GM19238 (cell line): Measurements from ENCODE around the gene ARF1.

Experiments
- DNase-seq: peaks from one replicate; pipeline ENCODE4 v3.0.0; 2011; ENCODE audit warnings: low spot score; ENCODE audit not compliant: insufficient read length

The ARF1 gene

DNA sequence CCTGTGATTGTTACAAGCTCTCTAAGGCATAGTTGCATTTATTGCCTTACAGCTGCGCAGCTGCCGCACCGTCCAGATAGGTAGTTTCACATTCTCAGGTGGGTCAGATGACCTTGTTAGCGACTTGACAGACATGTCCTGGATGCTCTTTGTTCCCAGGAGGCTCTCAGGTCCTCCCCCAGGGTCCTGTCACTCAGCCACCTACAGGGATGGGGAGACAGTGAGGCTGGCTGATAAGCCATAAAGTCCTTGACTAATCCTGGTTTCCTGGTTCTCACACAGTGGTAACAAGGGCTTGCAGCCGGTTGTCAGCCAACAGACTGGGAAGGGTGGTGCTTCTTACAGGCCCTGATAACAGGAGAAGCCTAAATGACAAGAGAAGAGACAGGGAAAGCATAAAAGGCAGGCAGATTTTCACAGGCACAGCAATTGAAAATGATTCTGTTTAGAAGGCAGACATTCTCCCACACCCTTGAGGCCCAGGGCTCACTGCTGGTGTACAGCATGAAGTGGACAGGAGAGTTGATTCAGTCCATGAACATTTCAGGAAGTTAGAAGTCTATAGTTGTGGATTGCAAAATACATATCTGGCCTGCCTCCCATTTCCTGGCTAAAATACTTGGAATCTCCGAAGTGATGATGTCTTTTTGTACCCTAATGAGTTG is 2.9 kb downstream of the ARF1 start:
- no peak for DNase-seq

DNA sequence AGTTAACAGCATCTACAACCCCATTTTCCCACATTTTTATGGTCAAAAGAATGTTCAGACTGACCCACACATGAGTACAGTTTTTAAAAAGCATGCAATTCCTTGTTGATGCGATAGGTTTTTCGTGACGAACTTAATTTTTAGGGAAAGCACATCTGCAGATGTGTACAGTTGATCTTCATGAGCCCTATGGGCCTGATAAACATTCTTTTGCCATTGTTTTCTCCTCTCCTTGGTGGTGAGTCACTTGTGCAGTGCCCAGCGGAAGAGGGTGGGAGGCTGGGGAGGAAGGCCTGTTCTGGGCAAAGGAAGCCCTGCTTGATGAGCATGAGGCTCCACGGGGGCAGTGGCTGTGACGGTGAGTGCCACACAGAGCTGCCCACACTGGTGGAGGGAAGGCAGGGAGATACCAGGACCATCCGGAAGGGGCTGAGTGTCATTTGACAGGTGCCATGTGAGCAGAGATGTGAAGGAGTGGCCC is 5.3 kb downstream of the ARF1 start:
- no peak for DNase-seq

- no peak for DNase-seq
These were observed 6.3 kb downstream of the ARF1 start for GRCh38 chr1:228088586-228089498.

DNA sequence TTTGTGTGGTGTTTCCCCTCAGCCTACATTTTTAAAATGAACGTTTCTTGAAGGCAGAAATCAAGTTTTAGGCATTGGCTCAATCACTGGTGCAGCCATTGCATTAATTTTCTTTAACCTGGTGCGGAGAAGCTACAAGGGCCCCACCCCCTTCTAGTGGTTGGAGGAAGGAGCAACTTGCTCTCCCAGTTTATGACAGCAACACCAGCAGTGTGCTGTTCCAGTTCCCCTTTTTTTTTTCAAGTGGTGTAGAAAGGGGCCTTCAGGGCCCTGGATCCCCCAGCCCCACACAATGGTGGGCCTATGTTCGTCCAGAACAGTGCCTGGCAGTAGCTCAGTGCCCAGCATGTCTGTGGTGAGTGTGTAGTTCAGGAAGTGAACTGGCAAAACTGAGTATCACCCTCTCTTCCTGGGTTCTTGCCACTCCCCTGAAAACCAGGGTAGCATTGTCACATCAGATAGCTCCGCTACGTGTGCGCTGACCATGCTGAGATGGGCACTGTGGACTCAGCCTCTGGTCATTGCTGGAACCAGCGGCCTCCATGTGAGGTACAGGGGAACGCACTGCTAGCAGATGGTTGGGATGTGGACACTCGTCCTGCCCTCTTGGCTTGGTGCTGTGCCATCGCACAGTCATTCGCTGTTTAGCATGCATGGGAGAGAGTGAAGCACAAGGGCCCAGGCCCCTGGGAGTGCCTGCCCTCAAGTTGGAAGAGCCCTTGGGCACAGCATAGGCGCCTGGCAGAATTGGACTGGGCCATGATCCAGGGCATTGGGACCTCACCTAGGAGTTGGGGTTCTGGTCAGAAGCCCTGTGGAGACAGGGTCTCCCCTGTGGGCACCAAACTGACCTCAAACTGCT is 7.2 kb downstream of the ARF1 start:
- no peak for DNase-seq

DNA sequence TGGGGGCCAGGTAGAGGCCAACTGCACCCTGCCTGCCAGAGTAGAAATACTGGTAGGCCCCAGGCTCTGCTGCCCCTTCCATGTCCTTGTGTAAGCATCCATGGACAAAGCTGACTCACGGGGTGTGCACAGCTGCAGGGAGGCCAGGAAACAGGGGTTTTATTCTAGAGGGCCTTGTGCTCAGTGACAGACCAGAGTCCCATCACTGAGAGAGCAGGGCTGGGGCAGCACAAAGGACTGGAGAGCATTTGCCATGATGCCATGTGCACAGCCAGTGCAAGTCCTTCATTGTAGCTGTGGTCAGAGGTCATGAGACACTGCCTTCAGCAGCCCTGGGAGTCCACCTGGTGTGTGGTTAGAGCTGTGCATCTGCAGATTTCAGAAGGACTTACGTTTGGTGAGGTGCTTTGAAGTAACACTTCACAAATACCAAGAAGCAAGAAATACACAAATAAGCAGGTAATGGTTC is 8.1 kb downstream of the ARF1 start:
- DNase-seq: no peak

DNA sequence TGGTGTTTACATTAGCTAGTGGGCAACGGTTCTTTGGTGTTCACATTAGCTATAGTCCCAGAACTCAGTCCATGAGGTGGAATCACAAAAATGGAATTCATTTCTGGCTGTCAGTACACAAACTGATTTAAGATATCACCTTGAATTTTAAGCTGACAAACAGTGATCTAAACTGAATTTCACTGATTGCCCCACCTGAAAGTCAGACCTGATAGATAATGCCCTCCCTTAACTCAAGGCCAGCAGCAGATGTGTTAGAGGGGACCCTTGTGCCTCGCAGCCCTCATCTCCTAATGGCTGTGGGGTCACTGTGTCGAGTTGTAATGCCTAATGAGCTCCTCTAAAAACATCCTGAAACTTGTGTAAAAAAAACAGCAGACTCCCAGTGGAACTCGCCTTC is 8.6 kb downstream of the ARF1 start:
- no peak for DNase-seq

DNA sequence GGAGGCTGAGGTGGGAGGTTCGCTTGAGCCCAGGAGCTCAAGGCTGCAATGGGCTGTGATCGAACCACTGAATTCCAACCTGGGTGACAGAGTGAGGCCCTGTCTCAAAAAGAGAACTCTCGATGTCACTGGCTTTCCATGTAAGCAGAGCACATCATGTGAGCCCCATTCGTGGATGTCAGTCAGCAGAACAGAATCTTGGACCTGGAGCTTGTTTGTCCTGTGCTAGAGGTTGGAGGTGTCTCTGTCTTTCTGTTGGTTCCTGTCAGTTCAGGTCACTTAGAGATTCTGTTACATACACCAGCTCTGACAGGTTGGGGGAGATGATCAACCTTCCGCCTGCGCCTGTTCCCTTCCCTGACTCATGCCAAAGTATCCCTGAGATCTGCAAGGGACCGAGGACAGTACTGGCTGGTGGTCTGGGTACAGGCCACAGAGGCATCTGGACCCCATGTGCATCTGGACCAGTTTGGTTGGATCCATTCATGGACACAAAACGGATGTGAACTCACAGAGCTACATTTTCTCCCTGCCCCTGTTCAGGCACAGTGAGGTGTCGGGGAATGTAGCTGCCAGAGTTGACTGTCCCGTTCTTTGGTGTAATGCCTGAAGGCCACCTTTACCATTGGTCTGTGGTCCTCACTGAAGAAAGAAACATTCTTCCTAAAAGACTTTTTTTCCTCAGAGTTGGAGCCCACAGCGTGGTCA is 10.0 kb downstream of the ARF1 start:
- DNase-seq: no peak

GRCh38 chr1:228093050-228093906 is 10.8 kb downstream of the ARF1 start:
- DNase-seq: no peak

- no peak for DNase-seq
These were observed 12.0 kb downstream of the ARF1 start for GRCh38 chr1:228094432-228095016.

DNA sequence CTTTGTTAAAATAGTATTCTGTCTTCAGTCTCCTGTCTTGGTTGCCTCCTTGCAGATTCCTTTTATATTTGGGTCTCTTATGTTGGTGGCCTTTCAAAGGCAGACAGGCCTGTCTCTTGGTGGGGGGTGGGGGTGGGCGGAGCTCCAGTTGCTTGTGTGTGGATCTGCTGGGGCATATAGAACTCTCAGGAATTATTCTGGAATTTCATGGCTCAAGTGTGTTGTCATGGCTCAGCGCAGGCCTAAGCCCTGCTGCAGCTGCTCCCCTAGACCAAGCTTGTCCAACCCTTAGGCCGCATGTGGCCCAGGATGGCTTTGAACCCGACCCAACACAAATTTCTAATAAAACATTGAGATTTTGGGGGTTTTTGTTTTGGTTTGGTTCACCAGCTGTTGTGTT is 12.7 kb downstream of the ARF1 start:
- no peak for DNase-seq

- DNase-seq: no peak
These were observed 13.4 kb downstream of the ARF1 start for GRCh38 chr1:228095938-228096337.

DNA sequence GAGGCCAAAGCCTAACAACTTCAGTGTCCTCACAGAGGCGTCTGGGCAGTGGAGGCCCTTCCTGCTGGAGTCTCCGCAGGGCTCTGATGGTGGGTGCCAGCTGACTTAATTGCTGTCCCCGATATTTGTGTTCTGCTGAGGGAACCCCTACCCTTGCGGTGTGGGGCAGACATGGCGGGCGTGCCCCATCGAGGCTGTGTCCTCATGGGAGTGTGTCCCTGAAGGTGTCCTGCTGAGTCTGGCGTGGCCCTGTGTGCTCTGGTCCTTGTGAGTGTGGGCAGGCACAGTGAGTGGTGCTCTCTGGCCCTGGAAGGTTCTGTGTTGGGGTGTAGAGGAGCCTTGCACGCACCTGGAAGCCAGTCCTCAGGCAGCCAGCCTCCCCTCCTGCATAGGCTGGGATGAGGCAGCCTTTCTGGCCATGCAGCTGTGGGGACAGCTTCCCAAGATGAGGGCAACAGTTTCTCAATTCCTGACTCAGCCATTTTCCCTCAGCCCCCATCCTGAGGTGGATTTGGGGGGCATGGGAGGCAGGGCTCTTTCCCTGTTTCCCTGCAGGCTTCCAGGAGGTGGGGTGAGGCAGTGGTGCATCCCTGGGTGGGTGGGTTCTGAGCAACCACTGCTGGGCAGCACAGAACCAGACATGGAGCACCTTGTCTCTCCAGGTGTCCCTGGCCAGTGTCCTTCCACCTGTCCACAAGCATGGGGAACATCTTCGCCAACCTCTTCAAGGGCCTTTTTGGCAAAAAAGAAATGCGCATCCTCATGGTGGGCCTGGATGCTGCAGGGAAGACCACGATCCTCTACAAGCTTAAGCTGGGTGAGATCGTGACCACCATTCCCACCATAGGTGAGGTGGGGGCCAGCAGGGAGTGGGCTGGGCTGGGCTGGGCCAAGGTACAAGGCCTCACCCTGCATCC is 14.2 kb downstream of the ARF1 start:
- no peak for DNase-seq

DNA sequence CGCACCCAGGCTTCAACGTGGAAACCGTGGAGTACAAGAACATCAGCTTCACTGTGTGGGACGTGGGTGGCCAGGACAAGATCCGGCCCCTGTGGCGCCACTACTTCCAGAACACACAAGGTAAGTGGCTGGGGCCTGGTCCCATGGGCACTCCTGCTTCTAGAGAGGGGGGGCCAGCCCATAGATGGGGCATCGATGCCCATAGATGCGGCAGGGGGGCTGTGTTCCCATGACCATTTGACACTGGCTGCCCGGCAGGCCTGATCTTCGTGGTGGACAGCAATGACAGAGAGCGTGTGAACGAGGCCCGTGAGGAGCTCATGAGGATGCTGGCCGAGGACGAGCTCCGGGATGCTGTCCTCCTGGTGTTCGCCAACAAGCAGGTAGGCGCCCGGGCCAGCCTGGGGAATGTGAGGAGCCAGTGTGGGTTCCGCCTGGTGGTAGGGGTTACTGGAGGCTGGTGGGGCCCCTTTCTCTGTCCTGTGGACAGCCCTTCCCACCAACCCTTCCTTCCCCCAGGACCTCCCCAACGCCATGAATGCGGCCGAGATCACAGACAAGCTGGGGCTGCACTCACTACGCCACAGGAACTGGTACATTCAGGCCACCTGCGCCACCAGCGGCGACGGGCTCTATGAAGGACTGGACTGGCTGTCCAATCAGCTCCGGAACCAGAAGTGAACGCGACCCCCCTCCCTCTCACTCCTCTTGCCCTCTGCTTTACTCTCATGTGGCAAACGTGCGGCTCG is 15.0 kb downstream of the ARF1 start:
- no peak for DNase-seq

GRCh38 chr1:228098323-228098931 is 15.9 kb downstream of the ARF1 start:
- no peak for DNase-seq

DNA sequence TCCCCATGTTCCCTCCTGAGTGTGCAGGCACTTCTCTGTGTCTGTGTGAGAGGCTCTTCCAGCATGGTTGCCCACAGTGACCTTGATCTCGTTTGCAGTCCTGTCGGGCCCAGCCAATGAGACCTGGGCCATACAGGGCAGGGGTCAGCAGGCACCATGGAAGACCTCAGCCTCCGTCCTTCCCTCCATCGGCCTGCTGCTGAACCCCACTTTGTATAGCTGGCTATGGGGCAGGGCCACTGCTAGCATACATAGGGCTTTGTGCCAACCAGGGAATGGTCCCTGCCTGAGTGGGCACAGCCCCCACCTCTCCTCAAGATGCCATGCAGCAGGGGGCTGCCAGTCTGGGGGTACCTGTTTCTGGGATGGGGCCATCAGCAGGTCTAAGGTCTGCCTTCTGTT is 16.8 kb downstream of the ARF1 start:
- DNase-seq: no peak

DNA sequence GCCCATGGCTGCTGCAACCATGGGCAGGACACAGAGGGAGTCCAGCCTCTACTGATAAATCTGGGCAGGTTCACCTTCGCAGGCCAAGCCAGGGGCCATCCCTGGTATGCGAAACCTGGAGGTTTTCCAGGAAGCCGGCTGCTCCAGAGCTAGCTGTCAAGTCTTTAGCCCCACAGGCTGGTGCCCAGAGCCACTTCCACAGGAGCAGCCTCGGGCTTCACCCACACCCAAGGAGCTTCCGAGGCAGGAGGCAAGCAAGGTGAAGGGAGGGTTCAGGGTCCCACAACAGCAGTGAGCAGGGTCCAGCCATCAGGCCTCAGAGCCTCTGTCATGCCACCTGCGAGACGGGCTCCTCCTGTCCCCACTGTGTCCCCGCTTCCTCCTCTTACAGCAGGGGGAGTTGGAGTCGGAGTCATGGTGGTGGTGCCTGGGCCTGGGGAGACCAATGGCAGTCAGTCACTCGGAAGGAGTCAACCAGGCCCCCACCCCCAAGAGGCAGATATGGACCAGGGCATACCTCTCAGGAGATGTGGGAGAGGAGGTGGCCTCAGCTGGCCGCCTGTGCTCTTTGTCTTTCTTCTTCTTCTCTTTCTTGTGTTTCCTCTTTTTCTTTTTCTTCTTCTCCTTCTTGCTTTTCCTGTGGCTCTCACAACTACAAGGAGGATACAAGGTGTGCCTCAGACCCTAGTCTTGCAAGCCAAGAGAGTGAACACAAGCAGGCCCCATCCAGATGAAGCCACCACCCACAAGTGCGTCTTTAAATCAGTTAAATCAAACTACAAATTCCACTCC is 18.5 kb downstream of the ARF1 start:
- DNase-seq: no peak

DNA sequence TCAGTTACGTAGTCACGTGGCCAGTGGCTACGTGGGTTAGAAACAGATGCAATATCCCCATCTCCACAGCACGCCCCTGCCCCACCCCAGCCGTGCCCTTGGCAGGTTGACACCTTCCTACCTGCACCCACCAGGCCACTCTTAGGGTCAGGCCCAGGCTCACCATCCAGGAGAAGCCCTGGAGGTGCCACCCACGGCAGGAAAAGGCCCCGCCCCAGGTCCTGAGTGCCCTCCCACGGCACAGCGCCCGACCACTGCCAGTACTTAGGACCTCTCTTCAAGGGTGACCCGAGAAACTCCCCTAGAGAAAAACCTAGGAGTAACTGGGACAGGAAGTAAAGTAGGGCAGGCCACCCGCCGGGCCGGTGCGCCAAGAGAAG is 19.1 kb downstream of the ARF1 start:
- no peak for DNase-seq
